Neural progenitor cell (in vitro differentiated cells): ENCODE data around the gene ZNF839. TPM values are rescaled to one million over a fixed set of nuclear protein-coding genes. Genes with fewer than 3 reads are reported as not detected.

Experiments used
- DNase-seq: peaks from one replicate; pipeline ENCODE4 v3.0.0-alpha.2; 2016; ENCODE audit warnings: low spot score
- H2AFZ ChIP-seq: fragments of 200-600 bp; sonication (generic); replicated peaks from 2 replicates; pipeline ENCODE4 v1.6.1; 2016; ENCODE audit warnings: antibody characterized with exemption
- H3F3A ChIP-seq: fragments of 200-600 bp; sonication (generic); 2 replicates; pipeline ENCODE4 v1.6.1; 2016; ENCODE audit warnings: antibody characterized with exemption, low read depth
- H3K27ac ChIP-seq: fragments of 200-600 bp; sonication (generic); 2 replicates; pipeline ENCODE4 v1.5.1; 2016; ENCODE audit warnings: mild to moderate bottlenecking
- H3K27me3 ChIP-seq: fragments of 200-600 bp; sonication (generic); 2 replicates; pipeline ENCODE4 v1.6.1; 2016; ENCODE audit warnings: mild to moderate bottlenecking, moderate library complexity
- H3K36me3 ChIP-seq: fragments of 200-600 bp; sonication (generic); 2 replicates; pipeline ENCODE4 v1.5.1; 2016
- H3K4me1 ChIP-seq: fragments of 200-600 bp; sonication (generic); 2 replicates; pipeline ENCODE4 v1.6.1; 2016; ENCODE audit warnings: mixed run types
- H3K4me2 ChIP-seq: fragments of 200-600 bp; sonication (generic); 2 replicates; pipeline ENCODE4 v1.6.1; 2016
- H3K4me3 ChIP-seq: fragments of 200-600 bp; sonication (generic); 2 replicates; pipeline ENCODE4 v1.5.1; 2016
- H3K79me2 ChIP-seq: fragments of 200-600 bp; sonication (generic); 2 replicates; pipeline ENCODE4 v1.6.1; 2016; ENCODE audit warnings: low read depth
- H3K9ac ChIP-seq: fragments of 200-600 bp; sonication (generic); 2 replicates; pipeline ENCODE4 v1.6.1; 2016
- H3K9me3 ChIP-seq: fragments of 200-600 bp; sonication (generic); 2 replicates; pipeline ENCODE4 v1.5.1; 2016; ENCODE audit warnings: low read depth
- H4K20me1 ChIP-seq: fragments of 200-600 bp; sonication (generic); 2 replicates; pipeline ENCODE4 v1.6.1; 2016; ENCODE audit warnings: low read depth
- H3K27ac Mint-ChIP-seq: 3 replicates; pipeline ENCODE4 v1.8.0; 2021; ENCODE audit warnings: mixed read lengths
- H3K27me3 Mint-ChIP-seq: 2 replicates; pipeline ENCODE4 v1.8.0; 2022; ENCODE audit warnings: low read depth, mild to moderate bottlenecking, inconsistent platforms, moderate library complexity, mixed read lengths; ENCODE audit not compliant: insufficient read depth
- H3K36me3 Mint-ChIP-seq: 3 replicates; pipeline ENCODE4 v1.8.0; 2021; ENCODE audit warnings: mixed read lengths
- H3K4me1 Mint-ChIP-seq: 3 replicates; pipeline ENCODE4 v1.8.0; 2021; ENCODE audit warnings: mixed read lengths
- H3K4me3 Mint-ChIP-seq: 3 replicates; pipeline ENCODE4 v1.8.0; 2021; ENCODE audit warnings: mild to moderate bottlenecking, moderate library complexity, mixed read lengths
- H3K9me3 Mint-ChIP-seq: 3 replicates; pipeline ENCODE4 v1.8.0; 2020; ENCODE audit warnings: mixed read lengths
- CTCF ChIP-seq: fragments of 200-600 bp; sonication (generic); IDR thresholded peaks from 2 replicates; pipeline ENCODE4 v1.5.1; 2017; ENCODE audit warnings: antibody characterized with exemption, mild to moderate bottlenecking
- EZH2 ChIP-seq: fragments of 200-600 bp; sonication (generic); IDR thresholded peaks from 2 replicates; pipeline ENCODE4 v1.6.1; 2017; ENCODE audit warnings: antibody characterized with exemption, mild to moderate bottlenecking, moderate library complexity
- EZH2phosphoT487 ChIP-seq: fragments of 200-600 bp; sonication (generic); IDR thresholded peaks from 2 replicates; pipeline ENCODE4 v1.6.1; 2017; ENCODE audit warnings: antibody characterized with exemption
- total RNA-seq: library from RNA; depleted of rRNA; stranded (reverse); fragments of >200 nt; gene quantifications from 2 replicates; pipeline ENCODE4 v1.2.3, GENCODE V29; 2015; ENCODE audit warnings: low replicate concordance

ZNF839 gene
- total RNA-seq, 1 donor from 2014 or later: 13.7 TPM

- Histone ChIP-seq H3K27ac (no peak overlapping the region), H3K79me2 (no peaks in the 10 kb centered on the region), H3K4me2 (no peak overlapping the region), H3F3A (no peaks in the 10 kb centered on the region), H3K9ac (no peak overlapping the region), H3K4me3 (no peak overlapping the region), H3K4me1 (no peaks in the 10 kb centered on the region), H3K36me3 (no peaks in the 10 kb centered on the region), H4K20me1 (no peaks in the 10 kb centered on the region), H3K27me3 (no peaks in the 10 kb centered on the region), H2AFZ (no peak overlapping the region), H3K9me3 (no peaks in the 10 kb centered on the region)
- Mint-ChIP-seq H3K4me1 (no peaks in the 10 kb centered on the region), H3K27me3 (peaks cover 3% of the 10 kb centered on the region), H3K27ac (no peak overlapping the region), H3K9me3 (no peaks in the 10 kb centered on the region), H3K4me3 (no peak overlapping the region), H3K36me3 (peaks cover 12% of the 10 kb centered on the region)
- DNase-seq: no peak
- no peak for TF ChIP-seq EZH2
- TF ChIP-seq CTCF: no peak
- TF ChIP-seq EZH2phosphoT487: no peak
These were observed 25.7 kb downstream of the ZNF839 start for GRCh38 chr14:102345232-102345631.

- no peak for DNase-seq
- Mint-ChIP-seq H3K36me3 (peaks cover 9% of the 10 kb centered on the region), H3K27me3 (peaks cover 3% of the 10 kb centered on the region)
These were observed 27.1 kb downstream of the ZNF839 start for GRCh38 chr14:102346645-102347044.

GRCh38 chr14:102348376-102348775 is 28.8 kb downstream of the ZNF839 start:
- no peak overlapping the region for H3K4me3 Mint-ChIP-seq
- peaks cover 7% of the 10 kb centered on the region for H3K36me3 Mint-ChIP-seq
- Histone ChIP-seq H3K79me2 (no peaks in the 10 kb centered on the region), H3K4me1 (no peaks in the 10 kb centered on the region), H3K4me3 (no peak overlapping the region), H3K9me3 (no peaks in the 10 kb centered on the region), H3K4me2 (no peak overlapping the region), H3F3A (no peaks in the 10 kb centered on the region), H3K27me3 (no peaks in the 10 kb centered on the region), H3K36me3 (no peaks in the 10 kb centered on the region), H4K20me1 (no peaks in the 10 kb centered on the region), H3K27ac (no peak overlapping the region), H2AFZ (no peak overlapping the region), H3K9ac (no peak overlapping the region)
- no peak for DNase-seq
- no peak overlapping the region for H3K27ac Mint-ChIP-seq
- TF ChIP-seq EZH2 (no peak), EZH2phosphoT487 (no peak), CTCF (no peak)
- H3K9me3 Mint-ChIP-seq: no peaks in the 10 kb centered on the region
- peaks cover 2% of the 10 kb centered on the region for H3K27me3 Mint-ChIP-seq
- no peaks in the 10 kb centered on the region for H3K4me1 Mint-ChIP-seq

More at GRCh38 chr14:102346645-102347044, 27.1 kb downstream of the ZNF839 start:
- Mint-ChIP-seq H3K4me1 (no peaks in the 10 kb centered on the region), H3K4me3 (no peak overlapping the region), H3K9me3 (no peaks in the 10 kb centered on the region), H3K27ac (no peak overlapping the region)
- no peak for TF ChIP-seq CTCF
- TF ChIP-seq EZH2: no peak
- no peak for TF ChIP-seq EZH2phosphoT487
- Histone ChIP-seq H3K4me1 (no peaks in the 10 kb centered on the region), H3K27ac (no peak overlapping the region), H3K9me3 (no peaks in the 10 kb centered on the region), H3K9ac (no peak overlapping the region), H3F3A (no peaks in the 10 kb centered on the region), H4K20me1 (no peaks in the 10 kb centered on the region), H3K4me2 (no peak overlapping the region), H3K36me3 (no peaks in the 10 kb centered on the region), H2AFZ (no peak overlapping the region), H3K27me3 (no peaks in the 10 kb centered on the region), H3K79me2 (no peaks in the 10 kb centered on the region), H3K4me3 (no peak overlapping the region)
